ENCODE measurements around the gene CNTN6.

CNTN6 gene

GRCh38 chr3:1183320-1184048 lies 90.7 kb downstream of the CNTN6 start:
- no peak for DNase-seq

- DNase-seq = no peak
Measured at GRCh38 chr3:1190569-1190968, 97.7 kb downstream of the CNTN6 start.

- DNase-seq = no peak
Measured at GRCh38 chr3:1191026-1191425, 98.2 kb downstream of the CNTN6 start.

- no peak for DNase-seq
Measured at GRCh38 chr3:1195947-1196346, 103.1 kb downstream of the CNTN6 start.

GRCh38 chr3:1197051-1197450 lies 104.2 kb downstream of the CNTN6 start:
- DNase-seq = no peak

GRCh38 chr3:1200371-1200770 lies 107.5 kb downstream of the CNTN6 start:
- no peak for DNase-seq

- no peak for DNase-seq
Measured at GRCh38 chr3:1207904-1208303, 115.1 kb downstream of the CNTN6 start.

GRCh38 chr3:1214933-1215332 lies 122.1 kb downstream of the CNTN6 start:
- DNase-seq = no peak

GRCh38 chr3:1216856-1217255 lies 124.0 kb downstream of the CNTN6 start:
- DNase-seq = no peak

GRCh38 chr3:1227111-1227510 lies 134.3 kb downstream of the CNTN6 start:
- DNase-seq = no peak

GRCh38 chr3:1228289-1228688 lies 135.5 kb downstream of the CNTN6 start:
- no peak for DNase-seq

- DNase-seq = no peak
Measured at GRCh38 chr3:1230920-1231319, 138.1 kb downstream of the CNTN6 start.

- DNase-seq = no peak
Measured at GRCh38 chr3:1232276-1232675, 139.5 kb downstream of the CNTN6 start.

GRCh38 chr3:1235526-1236120 lies 142.8 kb downstream of the CNTN6 start:
- DNase-seq = no peak

- no peak for DNase-seq
Measured at GRCh38 chr3:1251282-1252060, 158.6 kb downstream of the CNTN6 start.

GRCh38 chr3:1252061-1252430 lies 159.2 kb downstream of the CNTN6 start:
- DNase-seq = no peak

GRCh38 chr3:1262246-1262645 lies 169.4 kb downstream of the CNTN6 start:
- no peak for DNase-seq

GRCh38 chr3:1263121-1263520 lies 170.3 kb downstream of the CNTN6 start:
- DNase-seq = no peak

- no peak for DNase-seq
Measured at GRCh38 chr3:1269808-1270207, 177.0 kb downstream of the CNTN6 start.

GRCh38 chr3:1272546-1273265 lies 179.9 kb downstream of the CNTN6 start:
- no peak for DNase-seq

- no peak for DNase-seq
Measured at GRCh38 chr3:1275495-1275894, 182.7 kb downstream of the CNTN6 start.

- DNase-seq = no peak
Measured at GRCh38 chr3:1287815-1288214, 195.0 kb downstream of the CNTN6 start.

- no peak for DNase-seq
Measured at GRCh38 chr3:1288805-1289494, 196.1 kb downstream of the CNTN6 start.

Measured in 8988T (cell line).